ENCODE results near the gene BLNK.

Gene BLNK

DNA sequence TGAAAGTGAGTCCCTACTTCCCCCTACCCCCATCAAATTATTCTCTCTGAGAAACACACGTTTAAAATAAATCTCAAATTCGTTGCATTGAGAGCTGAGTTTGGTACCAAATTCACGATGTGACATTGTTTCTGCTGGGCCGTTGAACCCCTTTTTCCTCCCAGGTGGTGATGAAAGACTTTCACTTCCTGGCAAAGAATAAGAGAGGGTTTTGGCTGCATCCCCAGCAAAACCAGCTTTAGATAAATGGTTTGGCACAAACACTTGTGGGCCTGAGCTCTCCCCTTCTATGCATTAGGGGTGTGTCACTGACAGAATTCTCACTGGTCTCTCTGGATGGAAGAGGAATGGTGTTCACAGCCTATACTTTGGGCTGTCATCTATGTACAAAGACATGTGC, 24.1 kb upstream of the BLNK start:
- no peaks in the 10 kb centered on the region for H3K9me3 Mint-ChIP-seq
- no peak for ATAC-seq
- H3K4me1 Mint-ChIP-seq = no peaks in the 10 kb centered on the region
- H3K27ac Mint-ChIP-seq = no peak overlapping the region
- no peak overlapping the region for H3K4me3 Mint-ChIP-seq
- no peaks in the 10 kb centered on the region for H3K36me3 Mint-ChIP-seq
- no peak for DNase-seq (ENCODE audit: low spot score in 2 of 2)

GRCh38 chr10:96292971-96293920, 21.9 kb upstream of the BLNK start:
- Mint-ChIP-seq H3K4me1 (no peaks in the 10 kb centered on the region), H3K4me3 (no peak overlapping the region), H3K27ac (no peak overlapping the region), H3K9me3 (no peaks in the 10 kb centered on the region), H3K36me3 (no peaks in the 10 kb centered on the region)
- ATAC-seq (peak; percentile 64), DNase-seq (ENCODE audit: low spot score in 2 of 2) (no peak)

- Mint-ChIP-seq H3K9me3 (no peaks in the 10 kb centered on the region), H3K4me3 (no peak overlapping the region), H3K27ac (no peak overlapping the region), H3K36me3 (no peaks in the 10 kb centered on the region), H3K4me1 (no peaks in the 10 kb centered on the region)
- DNase-seq (ENCODE audit: low spot score in 2 of 2) (no peak), ATAC-seq (no peak)
Measured at GRCh38 chr10:96290368-96291133, 19.2 kb upstream of the BLNK start.

GRCh38 chr10:96289218-96289910, 18.0 kb upstream of the BLNK start:
- no peak overlapping the region for H3K4me3 Mint-ChIP-seq
- no peaks in the 10 kb centered on the region for H3K9me3 Mint-ChIP-seq
- H3K36me3 Mint-ChIP-seq = no peaks in the 10 kb centered on the region
- no peak for ATAC-seq
- no peak overlapping the region for H3K27ac Mint-ChIP-seq
- DNase-seq (ENCODE audit: low spot score in 2 of 2) = no peak
- H3K4me1 Mint-ChIP-seq = no peaks in the 10 kb centered on the region

DNA sequence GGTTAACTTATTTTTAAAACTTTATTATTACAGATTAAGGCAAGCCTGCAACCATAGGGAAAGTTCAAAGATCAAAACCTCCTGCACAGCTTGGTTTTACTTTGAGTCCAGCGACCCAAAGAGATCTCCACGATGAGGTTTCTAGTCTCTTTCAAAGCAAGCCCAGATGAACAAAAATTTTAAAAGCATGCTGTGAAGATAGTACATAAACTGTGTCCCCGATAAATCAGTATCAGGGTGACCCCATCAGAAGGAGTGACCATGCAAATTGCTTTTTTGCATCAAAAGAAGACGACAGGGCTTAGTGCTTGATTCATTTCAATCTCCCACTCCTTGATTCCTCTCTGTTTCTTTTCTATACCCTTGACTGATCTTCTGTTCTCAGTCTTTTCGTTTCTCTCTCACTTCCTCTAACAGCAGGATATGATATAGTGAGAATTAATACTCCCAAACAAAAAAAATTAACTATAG, 16.8 kb upstream of the BLNK start:
- Mint-ChIP-seq H3K9me3 (no peaks in the 10 kb centered on the region), H3K36me3 (no peaks in the 10 kb centered on the region), H3K27ac (no peak overlapping the region), H3K4me1 (no peaks in the 10 kb centered on the region), H3K4me3 (no peak overlapping the region)
- DNase-seq (ENCODE audit: low spot score in 2 of 2) (no peak), ATAC-seq (no peak)

- no peak for ATAC-seq
- Mint-ChIP-seq H3K4me1 (no peaks in the 10 kb centered on the region), H3K9me3 (no peaks in the 10 kb centered on the region), H3K4me3 (no peak overlapping the region), H3K27ac (no peak overlapping the region), H3K36me3 (no peaks in the 10 kb centered on the region)
- no peak for DNase-seq (ENCODE audit: low spot score in 2 of 2)
Measured at GRCh38 chr10:96287392-96288105, 16.2 kb upstream of the BLNK start.

- no peaks in the 10 kb centered on the region for H3K4me1 Mint-ChIP-seq
- H3K4me3 Mint-ChIP-seq = no peak overlapping the region
- ATAC-seq (no peak), DNase-seq (ENCODE audit: low spot score in 2 of 2) (no peak)
- no peaks in the 10 kb centered on the region for H3K9me3 Mint-ChIP-seq
- no peaks in the 10 kb centered on the region for H3K36me3 Mint-ChIP-seq
- H3K27ac Mint-ChIP-seq = no peak overlapping the region
Measured at GRCh38 chr10:96285331-96285752, 14.0 kb upstream of the BLNK start.

GRCh38 chr10:96283756-96284155, 12.4 kb upstream of the BLNK start:
- no peak overlapping the region for H3K27ac Mint-ChIP-seq
- H3K9me3 Mint-ChIP-seq = no peaks in the 10 kb centered on the region
- no peak overlapping the region for H3K4me3 Mint-ChIP-seq
- no peak for DNase-seq (ENCODE audit: low spot score in 2 of 2)
- H3K36me3 Mint-ChIP-seq = no peaks in the 10 kb centered on the region
- H3K4me1 Mint-ChIP-seq = no peaks in the 10 kb centered on the region
- ATAC-seq = no peak

DNA sequence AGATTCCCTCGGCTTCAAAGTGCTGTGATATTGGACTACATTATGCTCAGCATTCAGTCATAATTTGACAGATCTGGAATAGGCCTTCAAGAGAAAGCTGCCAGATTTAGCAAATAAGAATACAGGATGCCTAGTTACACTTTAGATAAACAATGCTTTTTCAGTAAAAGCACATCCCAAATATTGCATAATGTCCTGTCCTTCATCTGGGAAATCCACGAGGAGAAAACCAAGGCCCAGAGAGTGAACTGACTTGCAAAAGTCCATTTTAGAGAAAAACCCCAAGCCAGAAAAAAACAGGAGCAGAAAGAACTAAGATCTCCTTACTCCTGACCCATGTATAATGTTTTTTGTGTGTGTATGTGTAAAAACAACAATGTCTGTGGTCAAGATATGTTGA, 12.0 kb upstream of the BLNK start:
- no peak for ATAC-seq
- no peaks in the 10 kb centered on the region for H3K9me3 Mint-ChIP-seq
- no peaks in the 10 kb centered on the region for H3K36me3 Mint-ChIP-seq
- no peaks in the 10 kb centered on the region for H3K4me1 Mint-ChIP-seq
- no peak overlapping the region for H3K4me3 Mint-ChIP-seq
- H3K27ac Mint-ChIP-seq = no peak overlapping the region
- DNase-seq (ENCODE audit: low spot score in 2 of 2) = no peak

- ATAC-seq (no peak), DNase-seq (ENCODE audit: low spot score in 2 of 2) (no peak)
- no peaks in the 10 kb centered on the region for H3K9me3 Mint-ChIP-seq
- H3K4me3 Mint-ChIP-seq = no peak overlapping the region
- H3K4me1 Mint-ChIP-seq = no peaks in the 10 kb centered on the region
- no peak overlapping the region for H3K27ac Mint-ChIP-seq
- no peaks in the 10 kb centered on the region for H3K36me3 Mint-ChIP-seq
Measured at GRCh38 chr10:96281444-96282029, 10.2 kb upstream of the BLNK start.

GRCh38 chr10:96280859-96281258, 9.5 kb upstream of the BLNK start:
- DNase-seq (ENCODE audit: low spot score in 2 of 2) = no peak
- no peak for ATAC-seq
- no peaks in the 10 kb centered on the region for H3K4me1 Mint-ChIP-seq
- no peak overlapping the region for H3K4me3 Mint-ChIP-seq
- H3K27ac Mint-ChIP-seq = no peak overlapping the region
- H3K36me3 Mint-ChIP-seq = no peaks in the 10 kb centered on the region
- no peaks in the 10 kb centered on the region for H3K9me3 Mint-ChIP-seq

- ATAC-seq (no peak), DNase-seq (ENCODE audit: low spot score in 2 of 2) (no peak)
- no peak overlapping the region for H3K4me3 Mint-ChIP-seq
- no peaks in the 10 kb centered on the region for H3K36me3 Mint-ChIP-seq
- H3K27ac Mint-ChIP-seq = no peak overlapping the region
- H3K9me3 Mint-ChIP-seq = no peaks in the 10 kb centered on the region
- H3K4me1 Mint-ChIP-seq = no peaks in the 10 kb centered on the region
Measured at GRCh38 chr10:96279191-96279641, 7.8 kb upstream of the BLNK start.

DNA sequence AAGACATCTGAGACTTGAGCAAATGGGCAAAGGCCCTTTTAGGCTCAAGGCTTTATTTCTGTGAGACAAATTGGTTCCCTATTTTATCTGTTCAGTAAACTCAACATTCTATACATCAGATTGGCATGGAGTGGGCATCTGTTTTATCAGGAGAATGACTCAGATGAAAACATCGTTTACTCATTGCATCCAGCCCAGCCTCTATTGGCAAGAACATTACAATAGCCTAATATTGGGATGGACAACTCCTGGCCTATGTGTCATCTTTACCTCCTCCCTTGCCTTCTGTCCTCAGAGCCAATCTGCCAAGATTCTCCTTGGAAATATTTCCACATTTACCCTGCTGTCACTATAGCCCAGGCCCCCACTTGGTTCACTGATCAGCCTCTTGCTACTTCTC, 5.5 kb upstream of the BLNK start:
- no peak overlapping the region for H3K27ac Mint-ChIP-seq
- no peaks in the 10 kb centered on the region for H3K36me3 Mint-ChIP-seq
- H3K4me1 Mint-ChIP-seq = no peaks in the 10 kb centered on the region
- DNase-seq (ENCODE audit: low spot score in 2 of 2) (no peak), ATAC-seq (no peak)
- H3K9me3 Mint-ChIP-seq = no peaks in the 10 kb centered on the region
- no peak overlapping the region for H3K4me3 Mint-ChIP-seq

DNA sequence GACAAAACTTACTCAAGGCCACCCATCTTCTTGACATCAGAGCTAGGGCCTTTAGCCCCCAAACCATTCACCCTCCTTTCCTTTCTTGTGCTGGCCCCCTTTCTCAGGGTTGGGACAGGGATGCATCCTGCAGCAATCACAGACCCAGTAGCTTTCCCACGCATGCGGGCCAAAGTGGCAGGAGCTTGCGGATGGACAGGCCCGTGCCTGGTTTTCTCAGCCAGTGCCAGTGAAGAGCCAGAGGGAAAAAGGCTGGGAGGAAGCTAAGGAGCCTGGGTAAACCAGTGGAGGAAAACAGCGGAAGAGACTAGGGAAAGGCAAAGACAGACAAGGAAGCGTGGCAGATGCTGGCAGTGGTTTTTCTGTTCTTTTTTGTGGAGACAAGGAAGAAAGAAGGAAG, 5.1 kb upstream of the BLNK start:
- no peaks in the 10 kb centered on the region for H3K4me1 Mint-ChIP-seq
- DNase-seq (ENCODE audit: low spot score in 2 of 2) = no peak
- H3K27ac Mint-ChIP-seq = no peak overlapping the region

More for the DNA sequence above, 5.1 kb upstream of the BLNK start:
- H3K36me3 Mint-ChIP-seq = no peaks in the 10 kb centered on the region
- no peak for ATAC-seq
- no peak overlapping the region for H3K4me3 Mint-ChIP-seq
- H3K9me3 Mint-ChIP-seq = no peaks in the 10 kb centered on the region
